Measurements from ENCODE around the gene ARHGAP26.
"Not testable (repeated sequence)": the region's sequence is repeated elsewhere in the genome, so short reads cannot be mapped to it uniquely, and the experiment has no call there.

The ARHGAP26 gene

DNA sequence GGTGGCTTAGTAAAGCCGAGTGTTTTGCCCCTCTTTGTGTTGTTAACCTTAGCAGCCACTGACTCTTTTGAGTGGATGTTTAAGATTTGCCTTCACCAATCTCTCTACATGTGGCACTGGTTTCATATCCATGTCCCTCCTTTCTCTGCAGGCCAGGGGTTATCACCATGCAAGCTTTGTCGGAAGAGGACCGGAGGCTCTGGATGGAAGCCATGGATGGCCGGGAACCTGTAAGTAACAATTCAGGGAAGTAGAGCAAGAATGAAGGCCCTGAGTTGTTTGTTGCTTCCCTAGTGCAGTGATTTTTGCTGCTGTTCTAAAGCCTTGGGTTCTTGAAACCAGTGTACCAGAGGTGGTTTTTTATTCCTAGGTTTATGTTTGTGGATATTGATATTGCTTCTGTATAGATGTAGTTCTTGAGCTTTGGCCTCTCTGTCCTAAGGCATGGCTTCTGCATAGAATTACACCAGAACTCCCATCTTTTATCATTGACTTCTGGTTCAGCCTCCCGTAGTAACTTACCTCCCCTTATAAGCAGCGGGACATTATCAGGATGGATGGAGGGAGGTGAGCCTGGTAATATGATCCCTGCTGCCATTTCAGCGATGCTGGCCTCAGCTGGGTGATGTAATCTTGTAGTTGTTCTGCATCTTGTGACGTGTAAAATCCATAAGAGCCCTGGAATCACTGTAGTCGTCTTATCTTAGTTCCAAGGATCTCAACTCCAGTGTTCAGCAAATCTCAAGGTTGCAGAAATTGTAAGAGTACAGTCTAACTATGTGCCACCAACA lies 161.9 kb downstream of the ARHGAP26 start:
- Histone ChIP-seq H3K27ac (no peak overlapping the region), H3K4me3 (no peak overlapping the region)

GRCh38 chr5:142934051-142934762 lies 164.0 kb downstream of the ARHGAP26 start:
- peak overlapping the region in 1 of 21 experiments; percentile 4 for H3K27ac ChIP-seq
- no peak overlapping the region for H3K4me3 ChIP-seq

- Histone ChIP-seq H3K4me3 (no peak overlapping the region), H3K27ac (peak overlapping the region in 4 of 21 experiments; percentile 4 to 61 (median 16))
Observed at GRCh38 chr5:142935014-142935413, 164.8 kb downstream of the ARHGAP26 start.

GRCh38 chr5:142937374-142937773 lies 167.2 kb downstream of the ARHGAP26 start:
- Histone ChIP-seq H3K27ac (no peak overlapping the region), H3K4me3 (no peak overlapping the region)

- peak overlapping the region in 3 of 21 experiments; percentile 20 to 49 (median 29) for H3K27ac ChIP-seq
- H3K4me3 ChIP-seq: no peak overlapping the region
Observed at GRCh38 chr5:142938266-142938880, 168.2 kb downstream of the ARHGAP26 start.

- peak overlapping the region in 2 of 21 experiments; percentile 20 to 49 for H3K27ac ChIP-seq
- no peak overlapping the region for H3K4me3 ChIP-seq
Observed at GRCh38 chr5:142939006-142939405, 168.8 kb downstream of the ARHGAP26 start.

GRCh38 chr5:142939884-142940283 lies 169.7 kb downstream of the ARHGAP26 start:
- Histone ChIP-seq H3K27ac (no peak overlapping the region), H3K4me3 (no peak overlapping the region)

- Histone ChIP-seq H3K27ac (no peak overlapping the region), H3K4me3 (no peak overlapping the region)
Observed at GRCh38 chr5:142941245-142941644, 171.1 kb downstream of the ARHGAP26 start.

DNA sequence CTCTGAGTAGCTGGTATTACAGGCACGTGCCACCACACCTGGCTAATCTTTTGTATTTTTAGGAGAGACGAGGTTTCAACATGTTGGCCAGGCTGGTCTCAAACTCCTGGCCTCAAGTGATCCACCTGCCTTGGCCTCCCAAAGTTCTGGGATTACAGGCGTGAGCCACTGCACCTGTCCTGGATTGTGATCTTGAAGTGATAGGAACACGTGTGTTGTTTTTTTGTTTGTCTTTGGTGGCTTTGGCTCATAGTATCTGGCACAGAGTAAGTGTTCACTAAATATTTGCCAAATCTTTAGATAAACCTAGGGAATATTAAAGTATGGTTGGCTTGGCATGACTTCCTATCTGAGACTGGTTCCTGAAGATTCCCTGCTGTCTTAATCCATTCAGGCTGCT lies 172.7 kb downstream of the ARHGAP26 start:
- Histone ChIP-seq H3K4me3 (no peak overlapping the region), H3K27ac (no peak overlapping the region)

DNA sequence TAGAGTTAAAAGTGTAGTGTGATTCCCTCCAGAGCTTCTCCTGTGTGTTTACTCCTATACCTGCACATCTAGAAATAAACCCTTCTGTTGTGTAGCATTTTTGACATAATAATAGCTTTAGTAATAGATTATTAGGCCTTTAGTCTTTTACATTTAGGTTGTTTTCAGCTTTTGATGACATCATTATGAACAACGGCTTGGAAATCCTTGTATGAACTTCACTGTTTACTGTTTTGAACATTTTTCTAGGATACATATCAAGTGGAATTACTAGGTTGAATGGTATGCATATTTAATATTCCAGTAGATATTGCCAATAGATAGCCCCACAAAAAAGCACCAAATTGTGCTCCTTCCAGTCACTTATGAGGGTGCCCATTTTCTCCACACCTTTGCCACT lies 174.0 kb downstream of the ARHGAP26 start:
- no peak overlapping the region for H3K27ac ChIP-seq
- H3K4me3 ChIP-seq: no peak overlapping the region

DNA sequence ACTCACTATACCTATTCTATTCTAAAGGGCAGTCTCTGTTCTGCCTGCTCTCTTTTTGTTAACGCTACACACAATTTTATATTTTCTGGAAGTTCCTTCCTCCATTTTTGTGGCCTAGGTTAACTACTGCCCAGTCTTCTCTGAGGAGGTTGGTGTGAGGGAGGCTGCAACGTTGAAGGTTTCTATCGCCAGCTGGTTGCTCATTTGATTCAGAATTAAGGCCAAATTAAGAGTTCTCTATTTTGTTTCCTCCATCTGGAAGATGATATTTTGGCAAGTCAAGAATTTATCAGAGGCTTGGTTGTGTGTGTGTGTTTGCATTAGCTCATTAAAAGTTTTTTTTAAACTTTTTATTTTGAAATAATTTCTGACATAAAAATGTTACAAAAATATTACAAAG lies 175.1 kb downstream of the ARHGAP26 start:
- H3K4me3 ChIP-seq: no peak overlapping the region
- peak overlapping the region in 1 of 21 experiments; percentile 28 for H3K27ac ChIP-seq

- no peak overlapping the region for H3K4me3 ChIP-seq
- no peak overlapping the region for H3K27ac ChIP-seq
Observed at GRCh38 chr5:142945845-142946244, 175.7 kb downstream of the ARHGAP26 start.

DNA sequence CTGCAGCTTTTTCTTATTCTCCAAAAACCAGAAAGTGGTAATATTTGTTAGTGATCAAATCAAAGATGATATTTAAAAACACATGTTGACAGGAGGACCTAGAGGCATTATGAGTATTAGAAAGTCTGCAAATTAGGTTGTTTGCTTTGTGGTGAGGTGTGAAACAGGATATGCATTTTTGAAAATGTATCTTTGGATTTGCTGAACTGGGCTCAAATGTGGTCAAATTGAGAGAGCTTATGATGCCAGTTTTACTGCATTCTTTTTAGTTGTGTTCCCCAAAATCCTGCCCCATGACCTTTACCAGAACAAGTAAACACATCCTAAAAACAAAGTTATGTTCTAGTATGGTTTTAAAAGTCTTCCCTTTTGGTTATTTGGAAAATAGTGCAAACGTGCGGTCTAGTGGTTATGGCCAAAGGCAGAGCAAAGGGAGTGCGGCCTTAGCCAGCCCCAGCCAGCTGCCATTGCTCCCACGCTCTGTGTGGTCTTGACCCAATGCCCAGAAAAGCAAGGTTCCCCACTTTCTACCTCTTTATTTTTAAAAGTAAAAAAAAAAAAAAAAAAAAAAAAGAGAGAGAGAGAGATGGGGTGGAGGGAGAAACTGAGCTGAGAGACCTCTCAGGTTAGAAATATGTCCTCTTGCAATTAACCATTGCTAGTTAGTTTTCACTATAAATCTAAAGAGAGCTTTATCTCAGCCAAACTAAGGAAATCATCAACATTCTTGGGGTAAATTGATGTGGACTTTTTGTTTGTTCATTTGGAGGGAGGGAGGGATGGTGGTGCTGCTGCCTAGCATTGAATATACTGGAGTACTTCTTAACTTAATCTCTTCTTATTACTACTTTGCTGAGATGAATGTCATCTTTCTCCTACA lies 176.6 kb downstream of the ARHGAP26 start:
- H3K27ac ChIP-seq: no peak overlapping the region
- no peak overlapping the region for H3K4me3 ChIP-seq

- H3K27ac ChIP-seq: no peak overlapping the region
Observed at GRCh38 chr5:142947427-142947709, 177.2 kb downstream of the ARHGAP26 start.

GRCh38 chr5:142952229-142952628 lies 182.1 kb downstream of the ARHGAP26 start:
- no peak overlapping the region for H3K4me3 ChIP-seq

More at GRCh38 chr5:142947427-142947709, 177.2 kb downstream of the ARHGAP26 start:
- H3K4me3 ChIP-seq: no peak overlapping the region

DNA sequence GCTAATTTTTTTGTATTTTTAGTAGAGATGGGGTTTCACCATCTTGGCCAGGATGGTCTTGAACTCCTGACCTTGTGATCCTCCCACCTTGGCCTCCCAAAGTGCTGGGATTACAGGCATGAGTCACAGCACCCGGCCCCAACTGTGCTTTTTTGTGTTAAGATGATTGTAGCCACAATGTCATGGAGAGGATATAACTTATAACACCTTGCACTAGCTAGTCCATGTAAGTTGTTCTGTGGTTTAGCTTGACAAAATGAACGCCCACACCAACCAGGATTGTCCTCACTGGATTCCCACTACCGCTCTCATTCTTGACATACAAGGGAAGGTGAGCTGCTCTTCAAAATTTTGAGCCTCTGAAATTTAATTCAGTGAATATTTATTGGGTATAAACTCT lies 182.7 kb downstream of the ARHGAP26 start:
- H3K4me3 ChIP-seq, H3K27ac ChIP-seq: not testable (repeated sequence)

More at GRCh38 chr5:142952229-142952628, 182.1 kb downstream of the ARHGAP26 start:
- H3K27ac ChIP-seq: no peak overlapping the region

GRCh38 chr5:142954455-142954854 lies 184.3 kb downstream of the ARHGAP26 start:
- H3K27ac ChIP-seq: no peak overlapping the region
- H3K4me3 ChIP-seq: no peak overlapping the region

DNA sequence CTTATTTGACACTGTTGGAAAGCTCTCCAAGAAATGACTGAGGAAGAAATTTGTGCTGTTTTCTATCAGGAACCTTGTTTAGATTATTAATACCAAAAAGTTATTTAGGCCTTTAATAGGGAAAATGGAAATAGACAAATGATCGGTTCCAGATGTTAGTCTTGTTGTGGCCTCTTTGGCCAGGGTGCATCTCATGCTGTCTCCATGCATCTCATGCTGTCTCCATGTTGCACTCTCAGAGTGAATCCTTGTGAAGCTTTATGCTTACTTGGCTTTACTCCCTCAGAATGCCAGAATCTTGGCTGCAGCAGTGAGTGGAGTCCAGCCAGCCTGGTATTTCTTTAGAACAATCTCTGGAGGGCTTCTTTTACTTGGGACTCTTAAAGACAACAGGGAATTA lies 185.5 kb downstream of the ARHGAP26 start:
- H3K27ac ChIP-seq: no peak overlapping the region

GRCh38 chr5:142957528-142957927 lies 187.4 kb downstream of the ARHGAP26 start:
- Histone ChIP-seq H3K27ac (no peak overlapping the region), H3K4me3 (no peak overlapping the region)

More for the DNA sequence above, 185.5 kb downstream of the ARHGAP26 start:
- no peak overlapping the region for H3K4me3 ChIP-seq
